DMS53 (cell line): ENCODE results near the gene SPATA2.
"Not testable (repeated sequence)": the region's sequence is repeated elsewhere in the genome, so short reads cannot be mapped to it uniquely, and the experiment has no call there.

Experiments used
- DNase-seq: peaks from one replicate; lab custom pipeline; 2025; lab: John Stamatoyannopoulos, UW

The SPATA2 gene

DNA sequence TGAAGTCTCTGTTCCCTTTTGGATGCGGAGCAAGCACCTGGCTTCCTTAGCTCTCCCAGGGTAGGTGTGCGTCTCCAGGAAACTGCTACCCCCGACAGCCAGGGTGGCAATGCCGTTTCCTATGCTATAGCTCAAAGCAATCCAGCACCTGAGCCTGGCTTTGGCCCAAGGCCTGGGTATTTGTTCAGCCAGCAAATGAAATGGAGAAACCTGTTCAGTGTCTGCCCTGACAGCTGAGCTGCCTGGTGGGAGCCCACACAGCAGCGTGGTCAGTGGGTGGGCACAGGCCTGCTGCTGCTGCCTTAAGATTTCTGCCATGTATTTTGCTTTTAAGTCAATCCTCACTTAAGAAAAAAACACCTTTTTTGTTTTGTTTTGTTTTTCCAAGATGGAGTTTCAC, 13.7 kb downstream of the SPATA2 start:
- no peak for DNase-seq

DNA sequence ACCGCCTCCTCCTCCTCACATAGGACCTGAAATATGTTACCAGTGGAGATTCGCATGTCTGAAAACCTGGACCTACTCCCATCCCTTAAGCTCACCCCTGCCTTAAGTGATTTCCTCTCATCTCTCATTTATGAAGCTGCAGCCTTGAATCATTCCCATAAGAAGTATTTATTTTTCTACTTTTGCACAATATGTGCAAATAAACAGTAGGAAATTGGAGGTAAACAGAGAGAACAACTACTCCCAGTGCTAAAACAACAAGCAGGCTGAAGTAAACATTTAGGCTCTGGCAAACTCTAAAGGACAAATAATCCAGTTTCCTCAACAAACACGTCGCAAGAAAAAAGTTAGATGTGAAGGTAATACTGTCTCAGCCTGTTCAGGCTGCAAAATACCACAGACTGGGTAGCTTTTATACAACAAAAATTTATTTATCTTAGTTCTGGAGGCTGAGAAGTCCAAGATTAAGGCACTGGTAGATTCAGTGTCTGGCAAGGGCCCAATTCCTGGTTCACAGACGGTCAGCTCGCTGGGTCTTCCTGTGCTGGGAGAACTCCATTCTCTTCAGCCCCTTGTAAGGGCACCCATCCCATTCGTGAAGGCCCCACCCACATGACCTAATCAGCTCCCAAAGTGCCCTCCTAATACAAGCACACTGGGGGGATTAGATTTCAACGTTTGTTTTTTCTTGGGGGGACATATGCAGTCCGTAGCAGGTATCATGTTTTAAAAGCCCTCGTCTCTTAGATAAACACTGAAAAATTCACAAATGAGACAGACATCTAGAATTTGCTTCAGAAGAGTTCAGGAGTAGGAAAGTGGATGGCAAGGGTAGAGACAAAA, 15.6 kb downstream of the SPATA2 start:
- peak; percentile 44 for DNase-seq

DNA sequence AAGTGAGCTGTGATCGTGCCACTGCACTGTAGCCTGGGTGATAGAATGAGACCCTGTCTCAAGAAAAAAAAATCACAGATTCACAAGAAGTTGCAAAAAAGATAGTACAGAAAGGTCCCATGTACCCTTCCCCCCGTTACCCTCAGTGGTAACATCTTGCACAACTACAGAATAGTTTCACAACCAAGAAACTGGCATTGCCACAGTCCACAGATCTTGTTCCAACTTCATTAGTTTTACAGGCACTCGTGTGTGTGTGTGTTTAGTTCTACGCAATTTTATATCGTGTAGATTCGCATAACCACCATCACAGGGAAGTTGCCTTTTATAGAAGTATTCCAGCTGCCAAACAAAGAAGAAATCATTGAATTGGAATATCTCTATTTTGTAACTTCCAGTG, 19.1 kb downstream of the SPATA2 start:
- no peak for DNase-seq

DNA sequence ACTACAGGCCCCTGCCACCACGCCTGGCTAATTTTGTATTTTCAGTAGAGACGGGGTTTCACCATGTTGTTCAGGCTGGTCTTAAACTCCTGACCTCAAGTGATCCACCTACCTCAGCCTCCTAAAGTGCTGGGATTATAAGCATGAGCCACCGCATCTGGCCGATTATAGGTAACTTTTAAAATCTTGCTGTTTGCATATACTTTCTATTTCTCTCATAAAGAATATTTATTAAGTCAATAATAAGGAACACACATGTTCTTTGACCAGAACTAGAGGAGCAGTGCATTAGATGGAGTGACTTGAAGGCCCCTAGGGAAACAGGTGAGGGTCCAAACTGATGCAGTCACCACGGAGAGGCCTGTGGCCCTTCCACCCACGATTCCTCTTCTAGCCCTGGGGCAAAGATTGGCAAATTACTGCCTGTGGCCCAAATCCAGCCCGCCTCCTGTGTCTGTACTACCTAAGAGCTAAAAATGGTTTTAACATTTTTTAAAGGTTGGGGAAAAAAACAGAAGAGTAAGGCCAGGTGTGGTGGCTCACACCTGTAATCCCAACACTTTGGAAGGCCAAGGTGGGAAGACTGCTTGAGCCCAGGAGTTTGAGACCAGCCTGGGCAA, 19.7 kb downstream of the SPATA2 start:
- not testable (repeated sequence) for DNase-seq

DNA sequence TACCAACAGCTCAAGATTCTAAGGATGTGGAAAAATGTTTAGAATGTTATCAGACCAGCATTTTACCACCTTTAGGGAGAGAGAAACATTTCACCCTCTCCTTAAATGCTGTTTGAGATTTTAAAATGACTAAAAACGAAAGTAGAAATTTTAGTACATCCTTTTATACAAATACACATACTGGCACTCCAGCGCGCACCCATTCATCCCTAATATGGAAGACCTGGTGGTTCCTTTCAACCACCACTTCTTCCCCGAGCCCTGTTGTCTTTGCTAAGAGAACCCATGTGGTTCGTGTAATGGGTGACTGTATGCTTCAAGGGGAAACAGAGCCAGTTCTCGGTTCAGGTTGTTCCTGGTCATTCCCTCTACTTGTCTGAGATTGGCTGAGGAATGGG, 21.3 kb downstream of the SPATA2 start:
- no peak for DNase-seq

DNA sequence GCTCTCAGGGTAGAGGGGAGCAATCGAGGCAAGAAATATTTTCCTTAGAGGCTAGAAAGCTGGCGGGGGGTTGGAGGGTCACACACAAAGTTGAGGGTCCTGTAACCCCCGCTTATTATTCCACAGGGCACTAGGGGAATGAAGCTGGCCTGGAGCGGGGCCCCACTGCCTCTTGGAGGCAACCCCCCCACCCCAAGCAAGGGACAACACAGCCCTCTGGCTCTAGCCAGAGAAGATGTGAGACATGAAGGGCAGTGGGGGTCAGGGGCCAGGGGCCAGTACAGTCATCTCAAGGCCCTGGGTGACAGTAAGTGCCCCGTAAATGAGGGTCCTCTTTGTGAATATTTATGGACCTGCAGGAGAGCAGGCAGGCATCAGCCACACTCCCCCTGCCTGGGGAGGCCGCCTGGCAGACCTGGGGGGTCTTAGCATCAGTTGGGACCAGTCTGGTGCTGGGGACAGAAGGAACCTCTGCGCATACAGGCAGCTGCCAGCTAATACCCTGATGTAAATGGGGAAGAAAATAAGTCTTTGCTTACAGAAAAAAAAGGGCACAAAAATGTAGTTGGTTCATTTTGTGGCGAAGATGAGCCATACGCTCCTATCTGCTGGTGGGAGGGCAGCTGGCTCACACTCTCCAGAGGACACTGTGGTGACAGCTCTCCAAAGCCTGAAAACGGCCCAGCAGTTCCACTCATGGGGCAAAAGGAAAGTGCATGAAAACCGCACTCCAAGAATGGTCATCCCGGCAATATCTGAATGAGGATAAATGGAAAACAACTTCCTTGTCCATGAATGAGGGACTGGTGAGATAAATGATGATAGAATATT, 21.9 kb downstream of the SPATA2 start:
- DNase-seq: no peak

DNA sequence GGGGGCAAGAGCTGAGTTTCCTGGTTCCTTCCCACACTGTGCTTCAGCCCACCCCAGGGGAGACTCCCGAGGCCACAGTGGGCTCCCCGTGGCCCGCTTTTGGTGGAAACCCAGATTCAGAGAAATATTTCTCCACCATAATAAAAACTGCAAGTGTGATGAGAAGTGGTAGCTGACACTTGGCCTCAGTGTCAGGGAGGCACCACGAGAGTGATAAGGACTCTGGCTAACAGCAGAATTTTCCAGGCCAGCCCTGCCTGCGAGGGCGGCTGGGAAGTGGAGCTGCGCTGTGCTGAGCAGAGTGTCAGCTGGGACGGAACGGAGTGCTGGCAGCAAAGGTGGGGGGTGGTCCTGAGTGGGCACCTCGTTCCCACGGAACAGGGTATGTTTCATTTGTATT, 22.5 kb downstream of the SPATA2 start:
- no peak for DNase-seq

DNA sequence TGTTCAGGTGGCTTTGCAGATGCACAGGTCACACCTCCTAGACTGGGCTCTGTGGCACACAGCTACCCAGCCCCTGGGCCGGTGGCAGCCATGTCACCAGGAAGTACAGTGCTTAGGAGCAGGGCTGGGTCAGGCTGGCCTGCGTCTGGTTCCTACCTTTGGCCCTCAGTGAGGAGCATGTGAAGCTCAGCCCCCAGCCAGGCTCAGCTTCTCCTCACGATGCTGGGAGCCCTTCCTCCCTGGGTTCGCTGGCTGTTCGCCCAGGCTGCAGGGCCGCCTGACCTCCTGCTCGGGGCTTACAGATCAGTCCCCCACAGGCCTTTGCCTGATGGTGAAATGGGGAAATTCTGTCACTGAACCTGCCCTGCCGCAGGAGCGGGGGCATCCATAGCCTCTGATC, 23.1 kb downstream of the SPATA2 start:
- no peak for DNase-seq

DNA sequence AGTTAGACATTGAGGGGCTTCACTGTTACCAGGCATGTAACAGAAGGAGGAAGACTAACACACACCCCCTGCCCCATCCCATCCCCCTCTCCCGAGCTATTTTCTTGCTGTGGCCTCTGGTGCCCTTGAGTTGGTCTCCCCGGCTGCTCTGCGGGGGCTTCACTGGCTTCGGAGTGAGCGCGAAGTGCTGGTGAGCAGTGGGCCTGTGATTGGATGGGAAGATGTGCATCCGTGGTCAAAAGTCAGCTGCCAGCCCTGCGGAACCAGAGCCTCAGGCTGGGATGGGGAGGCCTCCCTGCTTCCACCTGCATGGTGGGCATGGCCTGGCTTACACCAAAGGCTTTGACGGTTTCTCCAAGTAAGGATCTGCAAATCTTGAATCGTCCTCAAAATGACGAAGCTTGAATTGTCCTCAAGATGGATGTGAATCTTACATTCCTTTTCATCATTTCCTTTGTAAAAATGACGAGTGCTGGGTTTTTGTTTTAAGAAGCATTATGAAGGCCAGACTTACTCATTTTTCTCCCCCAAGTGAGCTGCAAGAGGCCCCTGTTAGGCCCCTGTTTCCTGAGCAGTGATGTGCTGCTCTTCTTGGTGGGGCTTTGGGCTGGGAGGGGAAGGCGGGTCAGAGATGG, 23.7 kb downstream of the SPATA2 start:
- DNase-seq: no peak

DNA sequence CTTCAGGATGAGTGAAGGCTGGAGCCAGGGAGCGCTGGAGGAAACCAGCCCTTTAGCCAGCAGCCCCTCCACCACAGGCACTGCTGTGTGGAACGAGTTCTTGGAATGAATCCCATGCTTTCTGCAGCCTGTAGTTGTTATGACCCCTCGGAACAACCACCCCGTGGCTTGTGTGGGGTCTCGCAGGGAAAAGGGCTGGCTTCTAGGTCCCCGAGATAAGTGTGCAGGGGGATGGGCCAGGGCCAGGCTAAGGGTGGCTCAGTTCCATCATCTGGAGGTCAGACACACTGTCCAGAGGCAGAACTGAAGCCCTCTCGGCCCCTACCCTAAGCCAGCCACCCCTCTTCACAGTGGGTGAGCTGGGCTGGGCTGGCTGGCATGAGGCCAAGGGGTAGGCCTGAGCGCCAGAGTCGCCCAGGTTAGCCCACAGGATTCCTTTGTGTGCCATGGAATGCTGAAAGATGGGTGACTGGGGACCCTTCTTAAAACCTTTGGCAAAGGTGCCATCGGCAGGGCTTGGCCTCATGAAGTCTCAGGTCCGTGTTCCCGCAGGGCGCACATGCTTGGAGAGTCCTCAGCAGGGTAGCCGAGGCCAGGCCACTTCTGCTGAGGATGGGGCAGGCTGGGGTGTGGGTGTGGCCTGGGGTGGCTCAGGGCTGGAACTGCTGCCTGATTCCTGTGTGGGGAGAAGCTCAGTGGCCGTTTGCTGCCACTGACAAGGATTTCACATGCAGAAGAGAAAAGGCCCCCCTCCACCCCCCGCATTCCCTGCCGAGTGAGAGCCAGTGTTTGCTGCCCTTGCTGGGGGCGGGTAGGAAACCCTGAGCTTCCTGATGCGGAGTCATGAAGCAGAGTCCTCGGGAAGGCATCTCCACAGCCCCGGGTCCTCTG, 24.6 kb downstream of the SPATA2 start:
- no peak for DNase-seq

DNA sequence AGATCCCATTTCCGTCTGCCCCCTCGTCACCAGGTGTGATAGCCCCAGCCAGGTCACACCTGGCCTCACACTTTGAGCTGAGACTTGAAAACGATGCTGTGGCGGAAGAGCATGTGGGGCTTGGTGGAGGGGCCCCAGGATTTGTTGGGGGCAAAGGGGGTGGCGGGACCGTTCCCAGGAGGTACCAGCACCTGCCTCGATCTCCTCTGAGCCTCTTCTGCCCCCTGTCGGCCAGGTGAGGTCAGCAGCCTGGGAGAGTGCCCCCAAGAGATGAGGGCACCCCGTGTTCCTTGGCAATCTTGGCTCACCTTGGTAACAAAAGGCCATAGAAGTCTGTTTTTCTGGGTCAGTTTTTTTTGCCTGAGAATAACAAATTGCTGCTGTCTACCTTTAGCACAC, 25.4 kb downstream of the SPATA2 start:
- no peak for DNase-seq

DNA sequence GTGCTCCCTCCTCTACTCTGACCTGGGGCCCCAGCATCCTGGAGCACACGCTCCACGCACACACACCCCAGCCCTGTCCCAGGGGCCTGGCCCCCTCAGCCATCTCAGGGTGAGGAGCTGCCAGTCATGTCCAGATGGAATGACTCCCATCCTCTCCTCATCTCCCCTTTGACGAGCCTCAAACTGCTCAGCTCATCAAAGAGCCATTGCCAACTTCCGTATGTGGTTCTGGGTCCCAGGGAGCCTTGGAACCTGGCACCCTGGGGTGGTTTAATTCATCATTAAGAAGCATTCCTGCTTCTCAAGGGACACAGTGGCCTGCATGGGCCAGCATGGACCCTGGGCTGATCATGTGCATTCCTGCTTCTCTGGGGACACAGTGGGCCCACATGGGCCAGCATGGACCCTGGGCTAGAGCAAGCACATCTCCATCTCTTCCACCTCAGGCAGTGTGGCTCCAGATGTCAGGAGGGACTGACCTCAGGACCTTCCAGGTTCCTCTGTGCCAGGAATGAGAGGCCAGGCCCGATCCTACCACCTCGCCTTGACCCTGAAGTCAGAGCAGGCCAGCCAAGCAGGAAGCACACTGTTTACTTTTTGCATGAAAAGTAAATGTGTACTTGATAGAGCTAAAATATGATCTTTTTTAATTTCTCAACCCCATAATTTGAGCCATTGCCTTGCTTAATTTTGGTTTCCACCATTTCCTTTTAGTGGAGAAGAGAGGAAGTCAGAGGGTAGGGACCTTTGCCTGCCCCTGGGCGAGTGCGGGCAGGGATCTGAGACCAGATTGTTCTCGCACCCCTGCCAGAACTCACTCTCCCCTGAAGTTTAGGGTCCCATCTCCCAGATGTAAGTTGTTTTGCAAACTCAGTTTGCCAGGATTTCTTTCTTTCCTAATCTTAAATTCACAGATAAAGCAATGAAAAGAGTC, 26.1 kb downstream of the SPATA2 start:
- DNase-seq: no peak

DNA sequence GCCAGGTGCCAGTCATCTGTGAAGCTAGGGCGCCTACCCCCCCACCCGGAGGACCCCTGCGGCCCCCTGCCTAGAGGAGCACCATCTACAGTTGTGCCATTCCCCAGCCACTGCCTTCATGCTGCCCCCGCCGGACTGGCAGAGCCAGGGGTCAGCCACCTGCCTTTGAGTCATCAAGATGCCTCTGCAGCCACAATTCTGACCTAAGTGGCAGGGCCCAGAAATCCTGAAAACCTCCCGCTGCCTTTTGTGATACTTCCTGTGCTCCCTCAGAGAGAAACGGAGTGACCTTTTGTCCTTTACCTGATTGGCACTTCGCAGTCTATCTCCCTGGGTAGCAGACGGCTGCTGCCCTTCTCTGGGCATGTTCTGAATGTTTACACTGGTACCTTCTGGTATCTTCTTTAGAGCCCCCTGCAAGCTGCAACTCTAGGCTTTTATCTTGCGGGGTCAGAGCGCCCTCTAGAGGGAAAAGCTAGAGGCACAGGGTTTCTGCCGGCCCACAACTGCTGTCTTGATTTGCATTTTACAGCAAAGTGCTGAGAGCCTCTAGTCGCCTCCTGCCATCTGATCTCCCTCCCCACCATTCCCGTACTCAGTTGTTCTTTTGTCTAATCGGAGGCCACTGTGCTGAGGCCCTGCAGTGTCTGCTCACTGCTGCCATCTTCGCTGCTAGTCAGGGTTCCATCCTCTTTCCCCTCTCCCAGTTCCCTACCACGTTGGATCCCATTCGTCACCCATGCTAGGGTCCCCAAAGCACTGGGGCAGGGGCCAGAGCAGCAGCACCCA, 26.9 kb downstream of the SPATA2 start:
- DNase-seq: peak; percentile 78

DNA sequence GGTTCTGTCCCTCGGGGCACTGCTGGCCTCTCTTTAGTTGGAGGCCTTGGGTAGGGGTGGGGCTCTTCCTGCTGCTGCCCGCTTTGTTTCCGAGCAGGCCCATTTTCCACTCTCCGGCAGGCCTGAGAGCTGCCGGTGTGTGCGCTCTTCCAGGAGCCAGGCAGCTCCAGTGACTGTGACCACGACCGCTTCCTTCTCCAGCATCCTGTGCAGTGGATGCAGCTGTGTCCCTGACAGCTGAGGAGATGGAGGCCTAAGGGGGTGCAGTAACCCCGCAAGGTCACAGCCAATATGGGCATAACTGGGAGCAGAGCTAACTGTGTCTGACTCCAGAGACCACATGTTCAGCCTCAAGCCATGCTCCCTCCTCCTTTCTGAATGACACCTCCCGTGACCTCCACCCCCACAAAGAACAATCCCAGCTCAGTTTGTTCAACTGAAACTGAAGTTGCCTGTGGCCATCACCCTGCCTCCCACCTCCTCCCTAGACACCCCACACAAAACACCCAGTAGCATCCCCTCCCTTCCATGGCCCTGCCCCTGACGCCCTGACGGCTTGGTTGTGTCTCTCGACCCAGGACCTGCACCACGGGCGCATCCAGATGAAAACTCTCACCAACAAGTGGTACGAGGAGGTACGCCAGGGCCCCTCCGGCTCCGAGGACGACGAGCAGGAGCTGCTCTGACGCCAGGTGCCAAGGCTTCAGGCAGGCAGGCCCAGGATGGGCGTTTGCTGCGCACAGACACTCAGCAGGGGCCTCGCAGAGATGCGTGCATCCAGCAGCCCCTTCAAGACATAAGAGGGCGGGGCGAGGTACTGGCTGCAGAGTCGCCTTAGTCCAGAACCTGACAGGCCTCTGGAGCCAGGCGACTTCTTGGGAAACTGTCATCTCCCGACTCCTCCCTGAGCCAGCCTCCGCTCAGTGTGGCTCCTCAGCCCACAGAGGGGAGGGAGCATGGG, 27.8 kb downstream of the SPATA2 start:
- DNase-seq: no peak

DNA sequence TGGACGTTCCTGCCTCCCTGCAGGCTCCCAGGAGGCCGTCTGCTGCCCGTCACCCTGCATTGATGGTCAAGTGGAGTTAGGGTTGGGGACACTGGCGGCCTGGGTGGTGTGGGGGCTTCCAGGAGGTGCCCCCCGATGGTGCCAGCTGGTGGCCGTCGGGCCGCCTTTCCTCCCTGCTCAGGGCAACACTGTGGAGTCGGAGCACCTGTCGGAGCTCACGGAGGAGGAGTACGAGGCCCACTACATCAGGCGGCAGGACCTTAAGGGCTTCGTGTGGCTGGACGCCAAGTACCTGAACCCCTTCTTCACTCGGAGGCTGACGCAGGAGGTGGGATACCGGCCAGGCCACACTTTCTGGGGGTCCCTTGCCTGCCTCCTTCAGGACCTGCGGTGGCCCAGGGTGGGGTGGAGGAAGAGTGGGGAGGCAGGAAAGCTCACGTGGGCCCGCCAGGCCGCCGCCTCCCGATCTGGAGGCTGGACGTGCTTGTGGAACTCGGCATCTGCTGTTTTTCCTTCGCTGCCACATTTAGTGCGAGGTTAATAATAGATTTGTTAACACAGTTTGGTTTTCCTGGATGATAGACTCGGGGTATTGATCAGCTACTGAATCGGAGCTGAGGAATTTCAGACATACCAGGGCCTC, 28.6 kb downstream of the SPATA2 start:
- no peak for DNase-seq

DNA sequence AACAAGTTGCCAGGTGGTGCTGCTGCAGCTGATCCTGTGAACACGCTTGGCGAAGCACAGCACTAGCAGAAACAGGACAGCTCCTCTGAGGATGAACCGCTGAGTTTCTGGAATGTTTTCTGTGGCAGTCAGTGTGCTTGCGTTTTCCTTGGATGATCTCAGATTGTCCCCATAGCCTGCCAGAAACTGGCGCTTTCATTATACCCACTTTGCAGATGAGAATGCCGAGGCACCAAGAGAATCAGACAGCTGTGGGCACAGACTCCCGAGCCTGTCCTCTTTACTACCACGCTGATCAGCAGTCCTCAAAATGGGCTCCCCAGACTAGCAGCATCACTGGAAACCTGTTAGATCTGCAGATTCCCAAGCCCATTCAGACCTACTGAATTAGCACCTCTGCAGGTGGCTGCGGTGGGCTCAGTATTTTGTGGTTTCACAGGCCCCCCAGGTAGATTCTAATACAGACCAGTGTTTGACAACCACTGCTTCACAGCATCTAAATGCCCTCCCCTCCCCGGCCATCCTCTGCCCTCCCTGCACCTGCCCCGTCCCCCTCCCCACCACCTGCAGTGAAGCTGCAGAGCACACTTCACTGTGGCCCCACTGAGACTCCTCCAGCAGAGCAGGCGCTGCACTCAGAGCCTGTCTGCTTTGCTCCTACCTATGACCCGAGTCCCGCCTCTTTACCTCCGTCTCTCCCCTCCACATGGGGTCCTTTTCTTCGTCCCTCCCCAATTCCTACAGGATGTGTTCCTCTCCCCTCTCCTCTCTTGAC, 29.6 kb downstream of the SPATA2 start:
- DNase-seq: no peak

DNA sequence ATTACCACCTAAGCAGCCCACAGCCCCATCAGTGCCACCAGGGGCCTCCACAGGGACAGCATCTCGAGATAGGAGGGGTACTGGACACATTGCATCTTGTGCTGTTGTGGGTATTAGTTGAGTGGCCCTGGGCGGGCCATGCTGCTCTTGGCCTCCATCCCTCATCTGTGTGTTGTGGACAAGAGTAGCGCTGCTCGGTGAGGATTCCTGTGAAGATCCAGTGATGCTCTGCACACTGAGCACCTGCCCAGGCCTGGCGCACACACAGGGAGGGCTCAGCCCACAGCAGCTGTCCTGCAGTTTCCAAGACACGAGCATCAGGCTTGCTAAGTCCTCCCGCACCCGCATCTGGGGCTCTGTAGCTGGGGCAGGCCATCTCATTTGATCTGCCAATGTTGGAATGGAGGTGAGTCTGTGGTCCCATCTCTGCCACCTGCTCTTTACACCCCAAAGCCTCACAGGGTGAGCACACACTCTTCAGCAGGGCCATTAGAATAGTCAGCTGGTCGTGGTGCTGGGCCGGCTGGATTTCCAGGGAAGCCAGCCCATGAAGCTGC, 32.0 kb downstream of the SPATA2 start:
- DNase-seq: no peak
